ENCODE results near the gene FRMPD3. TPM values are rescaled to one million over a fixed set of nuclear protein-coding genes. Genes with fewer than 3 reads are reported as not detected.

Gene FRMPD3
- total and polyA plus RNA-seq, 4 experiments from 2014 or later: not detected

DNA sequence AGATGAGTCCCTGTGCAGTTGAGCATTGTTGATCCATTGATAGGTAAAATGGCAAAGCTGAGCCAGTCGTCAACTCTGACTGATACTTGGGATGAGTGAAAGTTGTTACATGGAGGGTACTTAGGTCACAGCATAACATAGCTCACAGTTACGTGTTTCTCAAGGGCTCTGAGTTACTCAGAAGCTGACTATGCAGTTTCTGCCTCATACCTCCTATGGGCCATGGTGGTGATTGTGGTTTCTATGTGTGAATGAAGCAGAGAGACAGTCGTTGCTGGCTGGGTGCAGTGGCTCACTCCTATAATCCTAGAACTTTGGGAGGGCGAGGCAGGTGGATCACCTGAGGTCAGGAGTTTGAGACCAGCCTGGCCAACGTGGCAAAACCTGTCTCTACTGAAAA is 30.8 kb downstream of the FRMPD3 start:
- H3K27me3 Mint-ChIP-seq: peaks cover 0 to 4% of the 10 kb centered on the region in 2 donors
- H3K4me1 Mint-ChIP-seq: peaks cover 0 to 2% (median 0%) of the 10 kb centered on the region in 4 donors
- H3K27ac ChIP-seq (ENCODE audit: low read depth, low read length): no peak overlapping the region
- no peaks in the 10 kb centered on the region for H3K36me3 Mint-ChIP-seq
- no peak overlapping the region for H3K4me3 Mint-ChIP-seq
- intact Hi-C loops (cut with micrococcal nuclease): no loop called here
- no peaks in the 10 kb centered on the region for H3K27me3 ChIP-seq (ENCODE audit: insufficient read depth, low read length)
- POLR2A ChIA-PET (ENCODE audit: partially characterized antibody): no interaction called here
- H3K9me3 ChIP-seq (ENCODE audit: control insufficient read depth in 1 of 2, low read length in 2 of 2): no peaks in the 10 kb centered on the region
- no peaks in the 10 kb centered on the region for H3K9me3 Mint-ChIP-seq
- no peak overlapping the region for H3K27ac Mint-ChIP-seq
- H3K4me3 ChIP-seq (ENCODE audit: low read length in 2 of 2): no peak overlapping the region
- no peaks in the 10 kb centered on the region for H3K36me3 ChIP-seq (ENCODE audit: insufficient read depth, low read length)
- CTCF ChIA-PET (ENCODE audit: partially characterized antibody): no interaction called here
- no peaks in the 10 kb centered on the region for H3K4me1 ChIP-seq (ENCODE audit: insufficient read depth, low read length)
- DNase-seq: no peak

DNA sequence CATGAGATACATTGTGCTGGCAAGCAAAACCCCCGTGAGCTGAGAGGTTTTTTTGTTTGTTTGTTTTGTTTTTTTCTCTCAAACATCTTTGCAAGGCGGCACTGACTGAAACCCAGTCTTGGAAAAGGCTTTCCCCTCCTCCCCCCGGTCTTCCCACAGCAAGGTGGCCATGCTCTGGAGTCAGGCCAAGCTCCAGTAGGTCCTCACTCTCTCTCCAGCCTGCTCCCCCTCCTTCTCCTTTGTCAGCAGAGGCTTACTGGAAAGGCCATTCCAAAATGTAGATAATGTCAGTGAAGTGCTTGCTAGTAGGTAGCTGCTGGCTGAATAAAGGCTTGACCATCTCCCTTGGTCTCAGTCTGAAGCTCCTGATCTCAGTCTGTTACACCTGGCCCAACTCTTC is 32.6 kb downstream of the FRMPD3 start:
- intact Hi-C loops (cut with micrococcal nuclease): no loop called here
- H3K36me3 ChIP-seq (ENCODE audit: insufficient read depth, low read length): no peaks in the 10 kb centered on the region
- no peaks in the 10 kb centered on the region for H3K9me3 Mint-ChIP-seq
- peaks cover 0 to 2% (median 0%) of the 10 kb centered on the region in 4 donors for H3K4me1 Mint-ChIP-seq
- peaks cover 0 to 4% of the 10 kb centered on the region in 2 donors for H3K27me3 Mint-ChIP-seq
- no peak for DNase-seq
- H3K4me3 ChIP-seq (ENCODE audit: low read length in 2 of 2): no peak overlapping the region
- H3K4me3 Mint-ChIP-seq: no peak overlapping the region
- H3K27me3 ChIP-seq (ENCODE audit: insufficient read depth, low read length): no peaks in the 10 kb centered on the region
- no peak overlapping the region for H3K27ac Mint-ChIP-seq
- H3K4me1 ChIP-seq (ENCODE audit: insufficient read depth, low read length): no peaks in the 10 kb centered on the region
- ChIA-PET POLR2A (ENCODE audit: partially characterized antibody) (no interaction called here), CTCF (ENCODE audit: partially characterized antibody) (no interaction called here)
- H3K36me3 Mint-ChIP-seq: no peaks in the 10 kb centered on the region
- H3K9me3 ChIP-seq (ENCODE audit: control insufficient read depth in 1 of 2, low read length in 2 of 2): no peaks in the 10 kb centered on the region
- no peak overlapping the region for H3K27ac ChIP-seq (ENCODE audit: low read depth, low read length)

DNA sequence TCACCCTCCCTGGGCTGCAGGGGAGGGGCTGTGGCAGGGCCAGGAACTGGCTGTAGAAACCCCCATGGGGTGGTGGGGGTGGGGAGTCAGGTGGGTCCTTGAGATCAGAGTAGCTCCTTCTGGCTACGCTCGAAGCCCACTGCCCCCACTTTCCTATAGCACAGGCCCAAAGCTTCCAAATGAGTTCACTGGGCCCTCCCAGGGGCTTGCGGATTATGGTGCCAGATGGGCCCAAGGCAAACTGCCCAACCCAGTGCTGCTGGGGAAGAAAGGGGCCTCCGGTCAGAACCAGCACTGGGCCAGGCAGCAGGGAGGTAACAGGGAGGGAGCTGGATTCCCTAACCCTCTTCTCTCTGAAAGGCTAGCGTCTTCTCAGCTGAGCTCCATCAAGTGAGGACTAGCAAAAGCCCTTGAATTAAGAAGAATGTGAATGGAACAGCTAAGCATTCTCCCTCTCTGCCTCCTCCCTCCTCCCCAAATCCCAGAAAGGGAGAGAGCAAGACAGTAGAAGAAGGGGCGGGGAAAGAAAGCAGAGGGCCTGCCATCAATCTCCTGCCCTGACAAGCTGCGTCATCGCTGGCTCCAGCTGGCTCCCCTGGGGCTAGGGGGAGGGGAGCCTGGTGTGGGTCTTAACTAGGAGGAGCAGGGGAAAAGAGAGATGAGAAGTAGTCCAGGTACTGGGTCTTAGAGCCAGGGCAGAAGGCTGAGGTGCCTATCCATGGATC is 34.7 kb downstream of the FRMPD3 start:
- no peaks in the 10 kb centered on the region for H3K9me3 Mint-ChIP-seq
- no peaks in the 10 kb centered on the region for H3K36me3 Mint-ChIP-seq
- Histone ChIP-seq H3K9me3 (ENCODE audit: control insufficient read depth in 1 of 2, low read length in 2 of 2) (no peaks in the 10 kb centered on the region), H3K27me3 (ENCODE audit: insufficient read depth, low read length) (no peaks in the 10 kb centered on the region), H3K4me3 (ENCODE audit: low read length in 2 of 2) (no peak overlapping the region), H3K27ac (ENCODE audit: low read depth, low read length) (no peak overlapping the region), H3K36me3 (ENCODE audit: insufficient read depth, low read length) (no peaks in the 10 kb centered on the region), H3K4me1 (ENCODE audit: insufficient read depth, low read length) (no peaks in the 10 kb centered on the region)
- DNase-seq: no peak
- intact Hi-C loops (cut with micrococcal nuclease): no loop called here
- ChIA-PET POLR2A (ENCODE audit: partially characterized antibody) (no interaction called here), CTCF (ENCODE audit: partially characterized antibody) (no interaction called here)
- H3K27ac Mint-ChIP-seq: no peak overlapping the region
- peaks cover 0 to 2% (median 0%) of the 10 kb centered on the region in 4 donors for H3K4me1 Mint-ChIP-seq
- H3K27me3 Mint-ChIP-seq: peaks cover 0 to 4% of the 10 kb centered on the region in 2 donors
- H3K4me3 Mint-ChIP-seq: no peak overlapping the region

DNA sequence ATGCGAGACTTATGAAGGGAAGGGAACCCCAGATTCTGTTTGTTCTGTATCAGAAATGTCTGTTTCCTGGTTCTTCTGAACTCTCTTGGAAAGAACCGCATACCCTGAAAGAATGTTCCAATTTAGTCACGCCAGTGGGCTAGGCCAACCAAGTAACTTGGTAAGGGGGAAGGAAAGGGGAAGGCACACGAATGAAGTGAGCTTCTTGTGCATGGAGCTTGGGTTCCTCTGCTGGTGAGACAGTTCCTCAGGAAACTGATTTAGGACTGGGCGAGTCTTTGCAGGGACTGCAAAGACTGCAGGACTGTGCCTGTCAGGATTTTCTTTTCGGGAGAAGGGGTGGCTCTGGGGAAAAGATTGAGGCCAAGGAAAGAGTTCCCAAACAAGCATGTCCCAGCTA is 35.6 kb downstream of the FRMPD3 start:
- DNase-seq: no peak
- H3K4me3 Mint-ChIP-seq: no peak overlapping the region
- H3K27me3 ChIP-seq (ENCODE audit: insufficient read depth, low read length): no peaks in the 10 kb centered on the region
- CTCF ChIA-PET (ENCODE audit: partially characterized antibody): no interaction called here
- no peaks in the 10 kb centered on the region for H3K9me3 Mint-ChIP-seq
- peaks cover 0 to 2% (median 0%) of the 10 kb centered on the region in 4 donors for H3K4me1 Mint-ChIP-seq
- no peaks in the 10 kb centered on the region for H3K36me3 Mint-ChIP-seq
- H3K4me1 ChIP-seq (ENCODE audit: insufficient read depth, low read length): no peaks in the 10 kb centered on the region
- no peaks in the 10 kb centered on the region for H3K36me3 ChIP-seq (ENCODE audit: insufficient read depth, low read length)
- H3K27me3 Mint-ChIP-seq: peaks cover 0 to 2% of the 10 kb centered on the region in 2 donors
- no peak overlapping the region for H3K27ac Mint-ChIP-seq
- H3K27ac ChIP-seq (ENCODE audit: low read depth, low read length): no peak overlapping the region
- intact Hi-C loops (cut with micrococcal nuclease): no loop called here
- no peak overlapping the region for H3K4me3 ChIP-seq (ENCODE audit: low read length in 2 of 2)
- no peaks in the 10 kb centered on the region for H3K9me3 ChIP-seq (ENCODE audit: control insufficient read depth in 1 of 2, low read length in 2 of 2)
- POLR2A ChIA-PET (ENCODE audit: partially characterized antibody): no interaction called here

DNA sequence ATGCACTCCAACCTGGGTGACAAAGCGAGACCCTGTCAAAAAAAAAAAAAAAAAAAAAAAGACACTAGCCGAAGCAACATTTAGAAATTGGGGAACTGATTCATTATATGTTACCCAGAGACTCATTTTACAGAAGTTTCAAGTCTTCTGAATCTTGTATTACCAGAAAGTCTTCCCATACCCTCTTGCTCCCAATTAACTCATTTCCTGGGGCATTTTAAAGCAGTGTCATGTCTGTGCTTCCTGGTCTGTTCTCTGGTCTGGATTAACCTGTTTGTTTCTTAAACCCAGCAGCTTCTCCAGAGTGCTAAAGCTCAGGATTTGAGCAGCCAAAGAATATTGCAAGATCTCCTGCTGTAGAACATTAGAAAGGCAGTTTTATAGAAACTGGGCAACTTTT is 43.7 kb downstream of the FRMPD3 start:
- Histone ChIP-seq H3K36me3 (ENCODE audit: insufficient read depth, low read length) (no peaks in the 10 kb centered on the region), H3K27me3 (ENCODE audit: insufficient read depth, low read length) (no peaks in the 10 kb centered on the region), H3K4me1 (ENCODE audit: insufficient read depth, low read length) (no peaks in the 10 kb centered on the region), H3K9me3 (ENCODE audit: control insufficient read depth in 1 of 2, low read length in 2 of 2) (no peaks in the 10 kb centered on the region), H3K27ac (ENCODE audit: low read depth, low read length) (no peak overlapping the region), H3K4me3 (ENCODE audit: low read length in 2 of 2) (no peak overlapping the region)
- POLR2A ChIA-PET (ENCODE audit: partially characterized antibody): no interaction called here
- no peaks in the 10 kb centered on the region for H3K36me3 Mint-ChIP-seq
- no peaks in the 10 kb centered on the region for H3K9me3 Mint-ChIP-seq
- no peaks in the 10 kb centered on the region for H3K4me1 Mint-ChIP-seq
- no peak for DNase-seq
- peaks cover 0 to 5% of the 10 kb centered on the region in 2 donors for H3K27me3 Mint-ChIP-seq
- no peak overlapping the region for H3K27ac Mint-ChIP-seq
- CTCF ChIA-PET (ENCODE audit: partially characterized antibody): no interaction called here
- no peak overlapping the region for H3K4me3 Mint-ChIP-seq
- intact Hi-C loops (cut with micrococcal nuclease): no loop called here

DNA sequence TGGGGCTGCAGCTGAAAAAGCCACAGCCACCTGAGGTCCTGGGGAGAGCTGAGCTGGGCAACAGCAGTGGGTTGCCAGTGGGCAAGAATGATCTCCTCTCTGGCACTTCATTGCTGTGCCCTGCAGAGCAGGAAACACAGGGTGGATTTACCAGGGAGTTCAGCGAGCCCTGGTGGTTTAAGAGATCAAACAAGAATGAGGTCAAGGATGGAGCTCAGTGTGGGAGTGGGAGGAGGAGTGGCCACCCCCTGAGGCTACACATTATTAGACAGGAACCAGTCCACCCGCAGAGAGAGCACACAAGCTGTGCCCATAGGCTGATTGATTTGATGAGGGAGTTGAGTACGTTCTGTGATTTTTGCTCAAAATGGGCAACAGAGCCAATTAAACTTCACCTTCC is 47.3 kb downstream of the FRMPD3 start:
- intact Hi-C loops (cut with micrococcal nuclease): no loop called here
- Histone ChIP-seq H3K9me3 (ENCODE audit: control insufficient read depth in 1 of 2, low read length in 2 of 2) (no peaks in the 10 kb centered on the region), H3K4me3 (ENCODE audit: low read length in 2 of 2) (no peak overlapping the region), H3K27me3 (ENCODE audit: insufficient read depth, low read length) (no peaks in the 10 kb centered on the region), H3K36me3 (ENCODE audit: insufficient read depth, low read length) (no peaks in the 10 kb centered on the region), H3K27ac (ENCODE audit: low read depth, low read length) (no peak overlapping the region), H3K4me1 (ENCODE audit: insufficient read depth, low read length) (no peaks in the 10 kb centered on the region)
- no peak overlapping the region for H3K4me3 Mint-ChIP-seq
- H3K9me3 Mint-ChIP-seq: no peaks in the 10 kb centered on the region
- no peaks in the 10 kb centered on the region for H3K4me1 Mint-ChIP-seq
- H3K27ac Mint-ChIP-seq: no peak overlapping the region
- peaks cover under 1 to 4% of the 10 kb centered on the region in 2 donors for H3K27me3 Mint-ChIP-seq
- POLR2A ChIA-PET (ENCODE audit: partially characterized antibody): no interaction called here
- no peaks in the 10 kb centered on the region for H3K36me3 Mint-ChIP-seq
- CTCF ChIA-PET (ENCODE audit: partially characterized antibody): no interaction called here
- DNase-seq: no peak

All from CD4-positive, alpha-beta memory T cell (primary cell).